ENCODE results near the gene ODAD4.

Gene ODAD4

GRCh38 chr17:41930009-41930832, at the start of gene ODAD4:
TSS of gene ODAD4 (plus strand) at chr17:41930617. CDS start at chr17:41930724, 107 bp downstream.
- peak; percentile 81 to 92 for DNase-seq (ENCODE audit: low read depth in 2 of 2, low spot score in 1 of 2)

GRCh38 chr17:41882756-41883155, 47.7 kb upstream of the ODAD4 start:
- DNase-seq (ENCODE audit: low read depth in 2 of 2, low spot score in 1 of 2), result no peak

GRCh38 chr17:41885733-41886132, 44.7 kb upstream of the ODAD4 start:
- DNase-seq (ENCODE audit: low read depth in 2 of 2, low spot score in 1 of 2), result no peak

GRCh38 chr17:41888332-41888965, 42.0 kb upstream of the ODAD4 start:
- no peak for DNase-seq (ENCODE audit: low read depth in 2 of 2, low spot score in 1 of 2)

GRCh38 chr17:41891135-41892020, 39.0 kb upstream of the ODAD4 start:
- DNase-seq (ENCODE audit: low read depth in 2 of 2, low spot score in 1 of 2), result no peak

- no peak for DNase-seq (ENCODE audit: low read depth in 2 of 2, low spot score in 1 of 2)
Measured at GRCh38 chr17:41892021-41892376, 38.4 kb upstream of the ODAD4 start.

- no peak for DNase-seq (ENCODE audit: low read depth in 2 of 2, low spot score in 1 of 2)
Measured at GRCh38 chr17:41893384-41893783, 37.0 kb upstream of the ODAD4 start.

GRCh38 chr17:41894791-41895331, 35.6 kb upstream of the ODAD4 start:
- no peak for DNase-seq (ENCODE audit: low read depth in 2 of 2, low spot score in 1 of 2)

- no peak for DNase-seq (ENCODE audit: low read depth in 2 of 2, low spot score in 1 of 2)
Measured at GRCh38 chr17:41895617-41896016, 34.8 kb upstream of the ODAD4 start.

- DNase-seq (ENCODE audit: low read depth in 2 of 2, low spot score in 1 of 2), result no peak
Measured at GRCh38 chr17:41896726-41897125, 33.7 kb upstream of the ODAD4 start.

GRCh38 chr17:41901646-41902045, 28.8 kb upstream of the ODAD4 start:
- no peak for DNase-seq (ENCODE audit: low read depth in 2 of 2, low spot score in 1 of 2)

GRCh38 chr17:41904242-41904841, 26.1 kb upstream of the ODAD4 start:
- no peak for DNase-seq (ENCODE audit: low read depth in 2 of 2, low spot score in 1 of 2)

- no peak for DNase-seq (ENCODE audit: low read depth in 2 of 2, low spot score in 1 of 2)
Measured at GRCh38 chr17:41905172-41905571, 25.2 kb upstream of the ODAD4 start.

- no peak for DNase-seq (ENCODE audit: low read depth in 2 of 2, low spot score in 1 of 2)
Measured at GRCh38 chr17:41906465-41907184, 23.8 kb upstream of the ODAD4 start.

- DNase-seq (ENCODE audit: low read depth in 2 of 2, low spot score in 1 of 2), result no peak
Measured at GRCh38 chr17:41907185-41907556, 23.2 kb upstream of the ODAD4 start.

GRCh38 chr17:41907633-41908539, 22.5 kb upstream of the ODAD4 start:
- DNase-seq (ENCODE audit: low read depth in 2 of 2, low spot score in 1 of 2), result no peak

- DNase-seq (ENCODE audit: low read depth in 2 of 2, low spot score in 1 of 2), result no peak
Measured at GRCh38 chr17:41909088-41909487, 21.3 kb upstream of the ODAD4 start.

GRCh38 chr17:41910701-41911391, 19.6 kb upstream of the ODAD4 start:
- DNase-seq (ENCODE audit: low read depth in 2 of 2, low spot score in 1 of 2), result no peak

- no peak for DNase-seq (ENCODE audit: low read depth in 2 of 2, low spot score in 1 of 2)
Measured at GRCh38 chr17:41912925-41913324, 17.5 kb upstream of the ODAD4 start.
